ENCODE measurements around the gene GSTM3.

The GSTM3 gene

GRCh38 chr1:109732390-109732881, 8.4 kb downstream of the GSTM3 start:
- DNase-seq (ENCODE audit: low read depth), result no peak
- H3K4me3 ChIP-seq (ENCODE audit: low read length), result no peak overlapping the region
- TF ChIP-seq CTCF (IDR thresholded peaks at IDR 0.05; ENCODE audit: insufficient read depth, low read depth, low read length, missing control alignments), result no peak

GRCh38 chr1:109730666-109731065, 10.2 kb downstream of the GSTM3 start:
- DNase-seq (ENCODE audit: low read depth), result no peak
- H3K4me3 ChIP-seq (ENCODE audit: low read length), result no peak overlapping the region
- no peak for TF ChIP-seq CTCF (IDR thresholded peaks at IDR 0.05; ENCODE audit: insufficient read depth, low read depth, low read length, missing control alignments)

- DNase-seq (ENCODE audit: low read depth), result no peak
- TF ChIP-seq CTCF (IDR thresholded peaks at IDR 0.05; ENCODE audit: insufficient read depth, low read depth, low read length, missing control alignments), result no peak
Measured at GRCh38 chr1:109728870-109729269, 12.0 kb downstream of the GSTM3 start.

GRCh38 chr1:109726728-109727373, 14.0 kb downstream of the GSTM3 start:
- no peak for TF ChIP-seq CTCF (IDR thresholded peaks at IDR 0.05; ENCODE audit: insufficient read depth, low read depth, low read length, missing control alignments)
- DNase-seq (ENCODE audit: low read depth), result no peak
- no peak overlapping the region for H3K4me3 ChIP-seq (ENCODE audit: low read length)

More at GRCh38 chr1:109728870-109729269, 12.0 kb downstream of the GSTM3 start:
- H3K4me3 ChIP-seq (ENCODE audit: low read length), result no peak overlapping the region

GRCh38 chr1:109726007-109726406, 14.8 kb downstream of the GSTM3 start:
- DNase-seq (ENCODE audit: low read depth), result no peak
- TF ChIP-seq CTCF (IDR thresholded peaks at IDR 0.05; ENCODE audit: insufficient read depth, low read depth, low read length, missing control alignments), result no peak
- no peak overlapping the region for H3K4me3 ChIP-seq (ENCODE audit: low read length)

- no peak for DNase-seq (ENCODE audit: low read depth)
- TF ChIP-seq CTCF (IDR thresholded peaks at IDR 0.05; ENCODE audit: insufficient read depth, low read depth, low read length, missing control alignments), result no peak
- no peak overlapping the region for H3K4me3 ChIP-seq (ENCODE audit: low read length)
Measured at GRCh38 chr1:109725510-109725909, 15.3 kb downstream of the GSTM3 start.

- no peak overlapping the region for H3K4me3 ChIP-seq (ENCODE audit: low read length)
- DNase-seq (ENCODE audit: low read depth), result no peak
- no peak for TF ChIP-seq CTCF (IDR thresholded peaks at IDR 0.05; ENCODE audit: insufficient read depth, low read depth, low read length, missing control alignments)
Measured at GRCh38 chr1:109724933-109725332, 15.9 kb downstream of the GSTM3 start.

All from epithelial cell of esophagus (primary cell).